Transverse colon (tissue), 4 donors: ENCODE results near the gene PLEKHA3. TPM values are rescaled to one million over a fixed set of nuclear protein-coding genes. Genes with fewer than 3 reads are reported as not detected.
"Not testable (repeated sequence)": the region's sequence is repeated elsewhere in the genome, so short reads cannot be mapped to it uniquely, and the experiment has no call there.

ENCODE experiments used
- DNase-seq: peaks from one replicate; pipeline ENCODE4 v3.0.0-alpha.2; 2019
- H3K27ac ChIP-seq, 4 donors: fragments of 200-600 bp; sonication (generic); 2 replicates each; pipeline ENCODE4 v1.5.1; 2016 to 2018; ENCODE audit warnings: inconsistent platforms in 4 of 4
- H3K27me3 ChIP-seq: fragments of 200-600 bp; sonication (generic); 2 replicates; pipeline ENCODE4 v1.5.1; 2017; ENCODE audit warnings: inconsistent platforms
- H3K36me3 ChIP-seq, 4 donors: fragments of 200-600 bp; sonication (generic); 2 replicates each; pipeline ENCODE4 v1.5.1; 2017 to 2019; ENCODE audit warnings: inconsistent platforms in 4 of 4
- H3K4me1 ChIP-seq, 4 donors: fragments of 200-600 bp; sonication (generic); 2 replicates each; pipeline ENCODE4 v1.5.1; 2017 to 2020; ENCODE audit warnings: inconsistent platforms in 4 of 4
- H3K4me3 ChIP-seq, 4 donors: fragments of 200-600 bp; sonication (generic); 1 replicate in 1 of 4; 2 replicates in 3 of 4; pipeline versions ENCODE4 v1.5.1 to v1.6.1; 2017 to 2019; ENCODE audit warnings: inconsistent platforms in 4 of 4
- H3K9me3 ChIP-seq, 2 donors: fragments of 200-600 bp; sonication (generic); 2 replicates each; pipeline ENCODE4 v1.5.1; 2017 to 2019; ENCODE audit warnings: inconsistent platforms in 2 of 2
- EP300 ChIP-seq: sonication (generic); formaldehyde crosslinking; IDR thresholded peaks from one replicate; pipeline ENCODE4 v1.6.1; 2017; ENCODE audit warnings: antibody characterized with exemption, low read depth
- POLR2A ChIP-seq: fragments of 450-650 bp; IDR thresholded peaks from one replicate; pipeline ENCODE4 v1.6.1; 2016; ENCODE audit warnings: antibody characterized with exemption, mild to moderate bottlenecking, moderate library complexity
- POLR2AphosphoS5 ChIP-seq, 3 donors: sonication (generic); formaldehyde crosslinking; IDR thresholded peaks; one replicate each; pipeline ENCODE4 v1.6.1; 2016; ENCODE audit warnings: antibody characterized with exemption in 3 of 3
- WGBS, 2 donors: methylation state at CpG; one replicate each; pipeline ENCODE4 v1.1.5; 2018; ENCODE audit warnings: low coverage in 1 of 2; 5-methylcytosine and 5-hydroxymethylcytosine counted together
- in situ Hi-C, 4 donors: fragments of 200-750 bp; cut with MboI; loops; one replicate each; pipeline versions ENCODE4 v1.15.0 to v1.15.1; 2017; ENCODE audit warnings: low sequenced_read_pairs in 3 of 4, low pct_ligation_motif_present in 1 of 4, low pct_unique_long_range_greater_than_20kb in 1 of 4
- intact Hi-C: fragments of 100-400 bp; cut with DNase I; formaldehyde crosslinking; loops from one replicate; pipeline ENCODE4 v1.15.1; 2023; ENCODE audit warnings: low total_unique reads
- total RNA-seq, 4 donors: library from RNA; depleted of rRNA; stranded (reverse); fragments of >200 nt; gene quantifications; one replicate each; pipeline ENCODE4 v1.1.0, GENCODE V29; 2016
- TF ChIP-seq, protein P1 (sequence below), 5 experiments: fragments of 200-600 bp in 3 of 5; fragments of 450-650 bp in 2 of 5; sonication (generic) in 3 of 5; IDR thresholded peaks; 1 replicate in 2 of 5; 2 replicates in 3 of 5; pipeline ENCODE4 v1.5.1; 2016 to 2017; ENCODE audit warnings: antibody characterized with exemption in 5 of 5, inconsistent platforms in 3 of 5, mild to moderate bottlenecking in 2 of 5, moderate library complexity in 1 of 5

PLEKHA3 gene
- total RNA-seq, 4 donors from 2014 or later: 8.2 to 83.2 (median 11.0) TPM

DNA sequence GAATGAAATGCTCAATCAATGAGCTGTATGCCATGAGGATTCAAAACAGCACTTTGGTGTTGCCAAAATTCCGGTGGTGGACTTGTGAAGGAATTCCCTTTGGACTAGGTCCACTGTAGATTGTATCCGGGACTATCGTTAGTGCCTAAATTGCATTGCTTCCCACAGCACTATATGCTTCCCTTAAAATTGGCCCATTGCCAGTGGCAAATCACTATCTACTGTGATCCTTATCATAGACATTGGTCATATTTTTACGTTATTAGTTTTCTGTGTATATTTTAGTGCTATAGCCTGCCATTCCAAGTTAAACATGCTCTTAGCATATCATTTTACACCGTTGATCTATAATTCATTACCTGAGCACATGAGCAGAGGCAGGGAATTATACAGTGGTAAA, 27.4 kb upstream of the PLEKHA3 start:
- peaks cover 6 to 31% (median 22%) of the 10 kb centered on the region in 4 donors for H3K4me1 ChIP-seq
- no peaks in the 10 kb centered on the region for H3K9me3 ChIP-seq
- H3K27me3 ChIP-seq: no peaks in the 10 kb centered on the region
- no peak for DNase-seq
- TF ChIP-seq EP300 (no peak), POLR2A (no peak), POLR2AphosphoS5 (IDR thresholded peaks at IDR 0.05) (no peak)
- TF ChIP-seq, protein P1, sequence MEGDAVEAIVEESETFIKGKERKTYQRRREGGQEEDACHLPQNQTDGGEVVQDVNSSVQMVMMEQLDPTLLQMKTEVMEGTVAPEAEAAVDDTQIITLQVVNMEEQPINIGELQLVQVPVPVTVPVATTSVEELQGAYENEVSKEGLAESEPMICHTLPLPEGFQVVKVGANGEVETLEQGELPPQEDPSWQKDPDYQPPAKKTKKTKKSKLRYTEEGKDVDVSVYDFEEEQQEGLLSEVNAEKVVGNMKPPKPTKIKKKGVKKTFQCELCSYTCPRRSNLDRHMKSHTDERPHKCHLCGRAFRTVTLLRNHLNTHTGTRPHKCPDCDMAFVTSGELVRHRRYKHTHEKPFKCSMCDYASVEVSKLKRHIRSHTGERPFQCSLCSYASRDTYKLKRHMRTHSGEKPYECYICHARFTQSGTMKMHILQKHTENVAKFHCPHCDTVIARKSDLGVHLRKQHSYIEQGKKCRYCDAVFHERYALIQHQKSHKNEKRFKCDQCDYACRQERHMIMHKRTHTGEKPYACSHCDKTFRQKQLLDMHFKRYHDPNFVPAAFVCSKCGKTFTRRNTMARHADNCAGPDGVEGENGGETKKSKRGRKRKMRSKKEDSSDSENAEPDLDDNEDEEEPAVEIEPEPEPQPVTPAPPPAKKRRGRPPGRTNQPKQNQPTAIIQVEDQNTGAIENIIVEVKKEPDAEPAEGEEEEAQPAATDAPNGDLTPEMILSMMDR (IDR thresholded peaks at IDR 0.05): no peak
- H3K36me3 ChIP-seq: no peaks in the 10 kb centered on the region
- in situ Hi-C loops (no loop called here), intact Hi-C loops (no loop called here)
- 47 to 63% methylated on average over 5 of the region's 5 CpGs for WGBS, 2 donors
- no peak overlapping the region for H3K27ac ChIP-seq
- no peak overlapping the region for H3K4me3 ChIP-seq

DNA sequence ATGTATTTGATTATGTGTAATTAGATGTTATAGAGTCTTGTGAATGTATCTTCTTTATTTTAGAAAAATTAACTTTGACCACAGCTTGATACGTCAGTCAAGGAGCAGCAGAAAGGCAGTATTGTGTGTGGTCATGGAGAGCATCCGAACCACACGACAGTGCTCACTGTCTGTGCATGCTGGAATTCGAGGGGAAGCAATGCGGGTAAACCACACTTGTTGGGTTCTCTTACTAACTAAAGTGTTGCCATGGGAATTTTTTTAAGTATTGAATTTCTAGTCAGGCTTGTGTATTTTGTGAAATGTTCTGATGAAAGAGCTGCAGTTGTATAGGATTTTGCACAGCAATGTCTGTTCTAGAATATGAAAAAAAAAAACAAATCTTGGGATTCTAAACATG, 24.3 kb upstream of the PLEKHA3 start:
- no peak overlapping the region for H3K27ac ChIP-seq
- TF ChIP-seq, protein P1 (IDR thresholded peaks at IDR 0.05): no peak
- TF ChIP-seq EP300 (no peak), POLR2AphosphoS5 (IDR thresholded peaks at IDR 0.05) (no peak), POLR2A (no peak)
- H3K4me1 ChIP-seq: peaks cover 0 to 8% (median 6%) of the 10 kb centered on the region in 4 donors
- no peaks in the 10 kb centered on the region for H3K27me3 ChIP-seq
- no peak overlapping the region for H3K4me3 ChIP-seq
- in situ Hi-C loops: no loop called here
- intact Hi-C loops: no loop called here
- 88 to 94% methylated on average over 5 of the region's 5 CpGs for WGBS, 2 donors
- H3K36me3 ChIP-seq: no peaks in the 10 kb centered on the region
- no peaks in the 10 kb centered on the region for H3K9me3 ChIP-seq
- no peak for DNase-seq

DNA sequence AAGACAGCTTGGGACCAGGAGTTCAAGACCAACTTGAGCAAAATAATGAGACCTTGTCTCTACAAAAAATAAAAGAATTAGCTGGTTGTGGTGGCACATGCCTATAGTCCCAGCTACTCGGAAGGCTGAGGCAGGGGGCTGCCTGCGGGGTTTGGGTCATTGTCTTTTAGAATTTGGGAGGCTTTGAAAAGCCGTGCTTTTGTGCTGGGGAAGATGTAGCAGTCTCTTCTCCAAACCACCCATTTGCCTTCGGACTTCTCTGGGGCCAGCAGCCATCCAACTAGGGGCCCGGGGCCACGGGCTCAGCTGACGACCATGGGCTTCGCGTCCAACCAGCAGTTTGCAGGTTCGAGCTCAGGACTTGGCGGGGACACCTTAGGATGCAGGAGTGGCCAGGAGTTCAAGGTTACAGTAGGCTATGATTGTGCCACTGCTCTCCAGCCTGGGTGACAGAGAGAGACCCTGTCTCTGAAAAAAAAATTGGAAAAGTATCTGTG, 22.8 kb upstream of the PLEKHA3 start:
- H3K4me1 ChIP-seq: peaks cover 0 to 1% (median under 1%) of the 10 kb centered on the region in 4 donors
- H3K36me3 ChIP-seq: no peaks in the 10 kb centered on the region
- intact Hi-C loops (no loop called here), in situ Hi-C loops (no loop called here)
- H3K9me3 ChIP-seq: no peaks in the 10 kb centered on the region
- no peak overlapping the region for H3K4me3 ChIP-seq
- 80 to 94% methylated on average over 1 to 11 of the region's 11 CpGs for WGBS, 2 donors
- no peaks in the 10 kb centered on the region for H3K27me3 ChIP-seq
- no peak overlapping the region for H3K27ac ChIP-seq
- no peak for DNase-seq
- TF ChIP-seq EP300 (no peak), POLR2AphosphoS5 (IDR thresholded peaks at IDR 0.05) (no peak), POLR2A (no peak)
- TF ChIP-seq, protein P1 (IDR thresholded peaks at IDR 0.05): no peak

DNA sequence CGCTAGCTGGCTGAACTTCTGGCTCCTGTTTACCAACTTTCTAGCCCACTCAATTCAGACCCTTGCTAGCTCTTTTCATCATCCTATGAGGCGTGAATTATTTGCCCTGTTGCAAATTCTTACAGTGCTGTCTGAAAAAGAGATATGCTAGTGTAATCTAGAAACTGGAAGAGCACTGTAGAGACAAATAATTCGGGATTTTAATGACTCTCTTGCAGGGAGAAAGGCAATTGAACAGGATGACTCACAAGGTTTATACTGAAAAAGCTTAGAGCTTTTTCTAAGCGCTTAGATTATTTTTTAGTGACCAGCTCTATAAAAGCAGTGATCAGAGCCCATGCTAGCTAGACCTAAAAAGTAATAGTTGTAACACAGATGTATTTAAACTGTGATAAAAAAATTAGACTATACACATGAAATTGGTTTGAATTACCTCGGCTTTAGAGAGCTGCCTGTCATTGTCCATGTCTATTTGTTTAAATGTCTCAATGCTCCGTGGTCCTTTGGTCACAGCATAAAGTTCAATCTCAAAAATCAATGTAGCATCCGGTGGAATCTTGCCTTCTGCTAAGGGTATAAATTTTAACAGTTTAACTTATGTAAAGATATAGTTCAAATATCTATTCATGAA, 10.9 kb upstream of the PLEKHA3 start:
- 87 to 90% methylated on average over 7 of the region's 7 CpGs for WGBS, 2 donors
- Histone ChIP-seq H3K4me1 (no peaks in the 10 kb centered on the region), H3K9me3 (no peaks in the 10 kb centered on the region), H3K27ac (no peak overlapping the region), H3K27me3 (no peaks in the 10 kb centered on the region), H3K36me3 (no peaks in the 10 kb centered on the region), H3K4me3 (no peak overlapping the region)
- no peak for DNase-seq
- TF ChIP-seq POLR2AphosphoS5 (IDR thresholded peaks at IDR 0.05) (no peak), POLR2A (no peak), EP300 (no peak)
- TF ChIP-seq, protein P1 (IDR thresholded peaks at IDR 0.05): no peak
- in situ Hi-C loops: no loop called here
- intact Hi-C loops: no loop called here

DNA sequence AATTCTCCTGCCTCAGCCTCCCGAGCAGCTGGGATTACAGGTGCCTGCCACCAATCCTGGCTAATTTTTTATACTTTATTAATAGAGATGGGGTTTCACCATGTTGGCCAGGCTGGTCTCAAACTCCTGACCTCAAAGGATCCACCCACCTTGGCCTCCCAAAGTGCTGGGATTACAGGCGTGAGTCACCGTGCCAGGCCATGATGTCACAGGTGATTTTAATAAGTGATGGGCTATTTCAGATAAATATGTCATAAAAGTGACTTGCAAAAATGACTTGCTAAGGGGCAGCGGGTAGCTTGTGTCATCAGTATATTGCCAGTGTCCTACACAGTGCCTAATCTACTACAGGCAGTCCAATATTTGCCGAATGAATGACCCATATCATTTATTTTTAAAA, 8.9 kb upstream of the PLEKHA3 start:
- H3K4me1 ChIP-seq, in situ Hi-C loops, H3K9me3 ChIP-seq, H3K27me3 ChIP-seq, H3K36me3 ChIP-seq, DNase-seq, H3K27ac ChIP-seq, intact Hi-C loops, H3K4me3 ChIP-seq: not testable (repeated sequence)
- WGBS, 2 donors: 96 to 100% methylated on average over 4 to 5 of the region's 5 CpGs
